Brain microvascular endothelial cell (primary cell): ENCODE data around the gene CSF1R.

Experiments used
- DNase-seq: peaks from one replicate; pipeline ENCODE4 v3.0.0-alpha.2; 2020
- H3K27ac ChIP-seq: fragments of 250-450 bp; sonication (Bioruptor Pico); 2 replicates; pipeline ENCODE4 v1.5.1; 2020; ENCODE audit warnings: mild to moderate bottlenecking, moderate library complexity
- H3K27me3 ChIP-seq: fragments of 250-450 bp; sonication (Bioruptor Pico); replicated peaks from 2 replicates; pipeline ENCODE4 v1.5.1; 2020; ENCODE audit warnings: mild to moderate bottlenecking
- H3K36me3 ChIP-seq: fragments of 250-450 bp; sonication (Bioruptor Pico); replicated peaks from 2 replicates; pipeline ENCODE4 v1.5.1; 2020; ENCODE audit warnings: mild to moderate bottlenecking
- H3K4me3 ChIP-seq: 2 replicates; pipeline ENCODE4 v1.5.1; 2011; ENCODE audit warnings: low read depth, mild to moderate bottlenecking, control low read depth, low read length, moderate library complexity
- in situ Hi-C: cut with HindIII; loops from 2 replicates; pipeline ENCODE4 v1.10.0; 2017; ENCODE audit warnings: low sequenced_read_pairs, low pct_ligation_motif_present
- TF ChIP-seq, protein P1 (sequence below): IDR thresholded peaks from 2 replicates; pipeline ENCODE4 v1.5.1; 2011; ENCODE audit warnings: low read depth, mild to moderate bottlenecking, moderate library complexity, low read length, control low read depth, inconsistent platforms; ENCODE audit errors: missing control alignments

CSF1R gene

DNA sequence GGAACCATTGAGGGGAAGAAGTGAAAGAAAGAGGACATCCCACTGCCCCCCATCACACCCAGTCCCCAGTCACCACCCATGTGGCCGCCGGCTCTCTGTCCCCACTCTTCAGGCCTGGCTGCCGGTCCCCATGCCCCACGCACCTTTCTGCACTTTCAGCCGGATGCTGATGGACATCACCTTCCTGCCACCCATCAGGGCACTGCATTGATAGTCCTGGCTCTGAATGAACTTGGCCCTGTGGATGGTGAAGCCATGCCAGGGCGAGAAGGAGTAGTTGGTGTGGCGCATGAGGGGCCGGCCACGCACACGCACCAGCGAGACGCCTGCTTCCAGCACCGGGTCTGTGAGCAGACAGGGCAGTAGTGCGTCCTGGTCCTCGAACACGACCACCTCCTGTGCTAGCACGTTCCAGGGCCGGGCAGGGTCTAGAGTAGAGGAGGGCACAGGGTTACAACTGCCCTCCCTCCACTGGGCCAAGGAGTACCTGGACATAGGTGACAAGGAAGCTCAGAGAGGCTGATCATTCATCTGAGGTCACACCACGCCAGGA lies 6.4 kb downstream of the CSF1R start:
- DNase-seq, result no peak
- H3K27me3 ChIP-seq, result no peaks in the 10 kb centered on the region
- in situ Hi-C loops, result no loop called here

DNA sequence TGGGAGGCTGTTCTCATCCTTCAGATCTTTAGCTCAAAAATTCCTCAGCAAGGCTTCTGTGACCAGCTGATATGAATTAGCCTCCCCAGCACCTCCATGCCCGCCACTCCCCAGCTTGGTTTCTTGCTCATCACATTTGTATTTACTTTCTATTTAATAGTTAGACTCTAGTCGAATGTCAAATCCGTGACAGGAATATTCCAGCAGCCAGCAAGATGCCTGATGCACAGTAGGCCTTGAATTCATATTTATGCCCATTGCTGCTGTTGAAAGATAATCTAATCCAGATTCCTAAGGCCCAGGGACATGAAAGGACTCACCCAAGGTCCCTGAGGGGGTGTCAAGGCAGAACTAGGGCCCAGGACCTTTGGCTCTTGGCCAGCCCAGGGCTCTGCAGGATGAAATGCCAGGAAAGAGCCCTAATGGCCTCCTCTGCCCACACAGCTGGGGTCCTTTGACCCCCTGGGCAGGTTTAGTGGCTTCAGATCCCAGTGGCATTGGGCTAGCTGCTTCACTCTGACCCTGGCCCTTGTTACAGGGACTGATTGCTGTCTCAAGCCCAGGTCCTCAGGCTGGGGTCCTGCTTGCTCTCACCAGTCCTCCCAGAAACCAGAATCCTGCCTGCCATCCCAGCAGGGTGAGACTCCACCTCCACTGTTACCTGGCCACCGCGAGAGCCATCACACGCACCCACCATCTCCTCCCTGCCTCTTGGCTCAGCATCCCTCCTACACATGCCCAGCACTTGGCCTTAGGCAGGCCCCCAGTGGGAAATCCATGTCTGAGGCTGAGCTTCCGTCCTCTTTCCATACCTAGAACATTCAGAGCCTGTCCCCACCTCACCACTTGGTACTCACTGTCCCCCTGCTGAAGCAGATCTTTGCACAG lies 7.3 kb downstream of the CSF1R start:
- H3K4me3 ChIP-seq, result no peak overlapping the region
- in situ Hi-C loops, result no loop called here
- no peaks in the 10 kb centered on the region for H3K36me3 ChIP-seq
- no peak overlapping the region for H3K27ac ChIP-seq
- no peak for DNase-seq
- TF ChIP-seq, protein P1, sequence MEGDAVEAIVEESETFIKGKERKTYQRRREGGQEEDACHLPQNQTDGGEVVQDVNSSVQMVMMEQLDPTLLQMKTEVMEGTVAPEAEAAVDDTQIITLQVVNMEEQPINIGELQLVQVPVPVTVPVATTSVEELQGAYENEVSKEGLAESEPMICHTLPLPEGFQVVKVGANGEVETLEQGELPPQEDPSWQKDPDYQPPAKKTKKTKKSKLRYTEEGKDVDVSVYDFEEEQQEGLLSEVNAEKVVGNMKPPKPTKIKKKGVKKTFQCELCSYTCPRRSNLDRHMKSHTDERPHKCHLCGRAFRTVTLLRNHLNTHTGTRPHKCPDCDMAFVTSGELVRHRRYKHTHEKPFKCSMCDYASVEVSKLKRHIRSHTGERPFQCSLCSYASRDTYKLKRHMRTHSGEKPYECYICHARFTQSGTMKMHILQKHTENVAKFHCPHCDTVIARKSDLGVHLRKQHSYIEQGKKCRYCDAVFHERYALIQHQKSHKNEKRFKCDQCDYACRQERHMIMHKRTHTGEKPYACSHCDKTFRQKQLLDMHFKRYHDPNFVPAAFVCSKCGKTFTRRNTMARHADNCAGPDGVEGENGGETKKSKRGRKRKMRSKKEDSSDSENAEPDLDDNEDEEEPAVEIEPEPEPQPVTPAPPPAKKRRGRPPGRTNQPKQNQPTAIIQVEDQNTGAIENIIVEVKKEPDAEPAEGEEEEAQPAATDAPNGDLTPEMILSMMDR, result no peak
- H3K27me3 ChIP-seq, result no peaks in the 10 kb centered on the region

More for the DNA sequence above, 6.4 kb downstream of the CSF1R start:
- H3K27ac ChIP-seq, result no peak overlapping the region
- no peak overlapping the region for H3K4me3 ChIP-seq
- TF ChIP-seq, protein P1, result no peak
- H3K36me3 ChIP-seq, result no peaks in the 10 kb centered on the region

DNA sequence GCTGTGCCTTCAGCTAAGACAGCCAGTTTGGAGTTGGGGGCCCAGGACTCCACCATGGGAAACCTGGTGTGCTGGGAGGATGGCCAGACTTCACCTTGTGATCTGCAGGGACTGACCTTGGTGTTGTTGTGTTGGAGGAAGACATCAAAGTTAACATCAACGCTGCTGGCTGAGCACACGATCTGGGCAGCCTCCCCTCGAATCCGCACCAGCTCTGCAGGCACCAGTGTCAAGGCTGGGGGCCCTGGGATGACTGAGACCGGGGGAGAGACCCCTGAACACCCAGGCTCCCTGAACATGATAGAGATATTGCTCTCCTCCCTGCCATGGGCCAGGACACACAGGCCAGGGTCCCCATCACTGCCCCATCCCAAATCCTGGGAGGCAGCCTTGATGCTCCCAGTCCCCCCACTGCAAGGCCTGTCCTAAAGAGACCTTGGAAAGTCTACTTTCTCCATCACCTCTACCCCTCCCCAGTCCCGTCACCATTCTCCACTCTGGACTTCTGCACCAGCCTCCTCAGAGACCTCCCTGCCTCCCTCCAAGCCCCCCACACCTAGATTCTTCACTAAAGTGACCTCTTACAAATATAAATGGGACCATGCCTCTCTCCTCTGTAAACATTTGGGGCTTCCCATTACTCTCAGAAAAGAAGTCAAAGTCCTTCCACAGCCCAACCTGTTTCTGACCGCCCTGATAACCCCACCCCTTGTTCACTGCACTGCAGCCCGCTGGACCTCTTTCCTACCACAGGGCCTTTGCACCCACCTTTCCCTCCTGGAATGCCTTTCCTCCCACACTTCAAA lies 8.2 kb downstream of the CSF1R start:
- in situ Hi-C loops, result no loop called here
- Histone ChIP-seq H3K27me3 (no peaks in the 10 kb centered on the region), H3K36me3 (no peaks in the 10 kb centered on the region), H3K4me3 (no peak overlapping the region), H3K27ac (no peak overlapping the region)
- DNase-seq, result no peak
- TF ChIP-seq, protein P1, result no peak

DNA sequence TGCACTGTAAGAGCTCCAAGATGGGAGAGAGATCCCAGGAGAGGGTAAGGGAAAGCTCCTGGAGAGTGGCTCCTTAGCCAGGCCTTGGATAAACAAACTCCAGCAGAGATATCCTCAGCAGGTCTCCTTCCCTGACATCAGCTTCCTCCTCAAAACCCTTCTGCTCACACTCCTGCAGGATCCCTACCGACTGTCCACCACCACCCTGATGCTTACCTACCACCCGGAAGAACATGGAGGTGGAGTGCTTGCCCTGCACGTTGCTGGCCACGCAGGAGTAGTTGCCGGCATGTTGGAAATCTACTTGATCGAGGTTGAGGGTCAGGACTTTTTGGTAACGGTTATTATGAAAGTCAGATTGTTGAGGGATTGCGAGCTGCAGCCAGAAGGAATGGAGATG lies 9.3 kb downstream of the CSF1R start:
- H3K36me3 ChIP-seq, result no peaks in the 10 kb centered on the region
- no peak overlapping the region for H3K27ac ChIP-seq
- no peak overlapping the region for H3K4me3 ChIP-seq
- no peaks in the 10 kb centered on the region for H3K27me3 ChIP-seq
- in situ Hi-C loops, result no loop called here
- TF ChIP-seq, protein P1, result no peak
- DNase-seq, result no peak

DNA sequence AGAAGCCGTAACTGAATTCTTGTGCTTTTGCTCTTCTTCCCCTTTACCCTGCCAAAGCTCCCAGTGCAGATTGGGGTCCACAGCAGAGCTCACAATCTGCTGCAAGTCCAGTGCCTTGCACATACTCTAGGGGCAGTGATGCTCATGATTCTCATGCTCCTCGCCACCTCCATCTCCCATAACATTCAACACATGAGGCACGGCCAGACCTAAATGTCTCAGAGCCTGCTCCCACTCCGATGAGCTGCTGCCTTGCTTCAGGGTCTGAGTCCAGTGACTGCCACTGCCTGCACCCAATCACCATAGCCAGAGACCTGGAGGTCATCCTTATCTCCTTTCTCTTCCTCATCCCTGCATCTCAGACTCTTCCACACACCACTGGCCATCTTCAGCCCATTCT lies 10.5 kb downstream of the CSF1R start:
- no peak for DNase-seq
- in situ Hi-C loops, result no loop called here
- no peaks in the 10 kb centered on the region for H3K36me3 ChIP-seq
- H3K4me3 ChIP-seq, result no peak overlapping the region
- no peak overlapping the region for H3K27ac ChIP-seq
- TF ChIP-seq, protein P1, result no peak
- H3K27me3 ChIP-seq, result no peaks in the 10 kb centered on the region
